Measurements from ENCODE around the gene BMP6. TPM values are rescaled to one million over a fixed set of nuclear protein-coding genes. Genes with fewer than 3 reads are reported as not detected.

Gene BMP6
- total RNA-seq, 1 experiment from 2014 or later = 0.28 TPM

GRCh38 chr6:7809346-7809745 lies 83.4 kb downstream of the BMP6 start:
- H3K27me3 ChIP-seq (ENCODE audit: insufficient read depth, low read length) = no peaks in the 10 kb centered on the region

More at GRCh38 chr6:7809346-7809745, 83.4 kb downstream of the BMP6 start:
- Histone ChIP-seq H3K79me2 (ENCODE audit: insufficient read depth, low read length) (no peaks in the 10 kb centered on the region), H2BK15ac (ENCODE audit: low read depth, low read length) (no peak overlapping the region), H3K4ac (ENCODE audit: low read depth, low read length) (no peak overlapping the region), H2AFZ (ENCODE audit: low read length) (no peak overlapping the region), H3K4me1 (ENCODE audit: insufficient read depth, low read length) (no peaks in the 10 kb centered on the region), H3T11ph (ENCODE audit: low read length) (no peak overlapping the region), H3K18ac (ENCODE audit: insufficient read length, low read depth, low read length) (no peak overlapping the region), H2BK20ac (ENCODE audit: low read depth, low read length, poor library complexity, severe bottlenecking) (no peak overlapping the region), H2BK5ac (ENCODE audit: insufficient read length, low read length) (no peak overlapping the region), H3K23ac (ENCODE audit: insufficient read length, low read depth, low read length) (no peak overlapping the region), H4K91ac (ENCODE audit: insufficient read length, low read depth, low read length) (no peak overlapping the region), H3K9me3 (ENCODE audit: control insufficient read depth, low read depth, low read length) (no peaks in the 10 kb centered on the region), H2AK5ac (ENCODE audit: insufficient read length, low read length) (no peak overlapping the region), H4K8ac (replicated peaks; ENCODE audit: insufficient read length, low read depth, low read length) (no peak overlapping the region), H3K14ac (ENCODE audit: insufficient read depth, low read length) (no peak overlapping the region), H2BK12ac (ENCODE audit: insufficient read length, low read depth, low read length) (no peak overlapping the region), H4K5ac (ENCODE audit: insufficient read length, low read depth, low read length) (no peak overlapping the region), H3K4me2 (ENCODE audit: insufficient read depth, insufficient read length, low read length) (no peak overlapping the region), H3K23me2 (ENCODE audit: insufficient read length, low read depth, low read length, poor library complexity, severe bottlenecking) (no peaks in the 10 kb centered on the region), H3K9ac (ENCODE audit: extremely low read depth, insufficient read length, low read length) (no peak overlapping the region), H4K20me1 (ENCODE audit: control insufficient read depth, insufficient read depth, insufficient read length) (no peaks in the 10 kb centered on the region), H3K27ac (ENCODE audit: insufficient read length, low read depth, low read length) (no peak overlapping the region), H3K79me1 (ENCODE audit: insufficient read depth, low read depth, low read length, poor library complexity, severe bottlenecking) (no peaks in the 10 kb centered on the region), H3K56ac (ENCODE audit: insufficient read length, low read depth, low read length) (no peak overlapping the region), H2BK120ac (ENCODE audit: low read depth, low read length, poor library complexity, severe bottlenecking) (no peak overlapping the region)
- Mint-ChIP-seq H3K4me3 (no peak overlapping the region), H3K4me1 (0 out of 4 replicates have a peak, but pooled peaks cover 0 to 5% of the 10 kb centered on the region in 2 experiments), H3K36me3 (ENCODE audit: insufficient read depth in 1 of 3, low read depth in 3 of 3) (no peaks in the 10 kb centered on the region), H3K27me3 (ENCODE audit: low read depth) (no peaks in the 10 kb centered on the region), H3K27ac (no peak overlapping the region), H3K9me3 (no peaks in the 10 kb centered on the region)
- no CpG with 5 or more reads among the region's 7 CpGs for WGBS (ENCODE audit: extremely low coverage, insufficient read length, low lambda C conversion rate)
- no peak for DNase-seq
- no peak for TF ChIP-seq CTCF (conservative IDR thresholded peaks at IDR 0.05)
